IPS-15b (cell line): Measurements from ENCODE around the gene RBM6.
"Not testable (repeated sequence)": the region's sequence is repeated elsewhere in the genome, so short reads cannot be mapped to it uniquely, and the experiment has no call there.

Experiments
- H3K27me3 ChIP-seq: one replicate; pipeline ENCODE4 v1.6.1; 2013; ENCODE audit warnings: low read length; ENCODE audit not compliant: control insufficient read depth, insufficient read depth
- H3K36me3 ChIP-seq: one replicate; pipeline ENCODE4 v1.6.1; 2013; ENCODE audit warnings: low read length; ENCODE audit not compliant: control insufficient read depth, insufficient read depth
- H3K4me1 ChIP-seq: one replicate; pipeline ENCODE4 v1.6.1; 2013; ENCODE audit warnings: mild to moderate bottlenecking, low read length; ENCODE audit not compliant: control insufficient read depth, insufficient read depth
- H3K4me3 ChIP-seq: one replicate; pipeline ENCODE4 v1.5.1; 2013; ENCODE audit warnings: low read depth, low read length
- H3K9ac ChIP-seq: one replicate; pipeline ENCODE4 v1.6.1; 2013; ENCODE audit warnings: low read depth, mild to moderate bottlenecking, low read length
- H3K9me3 ChIP-seq: one replicate; pipeline ENCODE4 v1.6.1; 2013; ENCODE audit warnings: mild to moderate bottlenecking, low read length; ENCODE audit not compliant: control insufficient read depth, insufficient read depth

Gene RBM6

GRCh38 chr3:49926117-49926728 is 13.7 kb upstream of the RBM6 start:
- Histone ChIP-seq H3K27me3 (no peaks in the 10 kb centered on the region), H3K36me3 (no peaks in the 10 kb centered on the region), H3K9me3 (no peaks in the 10 kb centered on the region), H3K4me1 (peaks cover 9% of the 10 kb centered on the region), H3K9ac (no peak overlapping the region), H3K4me3 (no peak overlapping the region)

DNA sequence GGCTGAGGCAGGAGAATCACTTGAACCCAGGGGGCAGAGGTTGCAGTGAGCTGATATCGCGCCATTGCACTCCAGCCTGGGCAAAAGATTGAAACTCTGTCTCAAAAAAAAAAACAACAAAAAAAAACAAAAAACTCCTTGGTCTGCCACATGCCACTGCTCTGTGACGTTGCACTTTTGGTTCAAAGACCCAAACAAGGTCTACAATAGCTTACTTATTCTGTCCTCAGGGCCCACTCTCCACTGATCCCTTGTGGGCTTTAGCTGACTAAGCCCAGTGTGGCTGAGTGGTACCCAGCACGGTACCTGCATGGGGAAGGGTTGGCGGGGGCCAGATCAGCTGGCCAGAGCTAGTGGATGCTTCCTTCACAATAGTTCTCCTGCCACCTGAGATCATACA is 12.2 kb upstream of the RBM6 start:
- no peaks in the 10 kb centered on the region for H3K27me3 ChIP-seq
- H3K4me1 ChIP-seq, result peaks cover 10% of the 10 kb centered on the region
- no peaks in the 10 kb centered on the region for H3K9me3 ChIP-seq
- H3K9ac ChIP-seq, result no peak overlapping the region
- no peaks in the 10 kb centered on the region for H3K36me3 ChIP-seq
- no peak overlapping the region for H3K4me3 ChIP-seq

GRCh38 chr3:49928481-49929017 is 11.4 kb upstream of the RBM6 start:
- peaks cover 10% of the 10 kb centered on the region for H3K4me1 ChIP-seq
- H3K4me3 ChIP-seq, result no peak overlapping the region
- no peaks in the 10 kb centered on the region for H3K9me3 ChIP-seq
- H3K27me3 ChIP-seq, result no peaks in the 10 kb centered on the region
- no peak overlapping the region for H3K9ac ChIP-seq
- H3K36me3 ChIP-seq, result no peaks in the 10 kb centered on the region

DNA sequence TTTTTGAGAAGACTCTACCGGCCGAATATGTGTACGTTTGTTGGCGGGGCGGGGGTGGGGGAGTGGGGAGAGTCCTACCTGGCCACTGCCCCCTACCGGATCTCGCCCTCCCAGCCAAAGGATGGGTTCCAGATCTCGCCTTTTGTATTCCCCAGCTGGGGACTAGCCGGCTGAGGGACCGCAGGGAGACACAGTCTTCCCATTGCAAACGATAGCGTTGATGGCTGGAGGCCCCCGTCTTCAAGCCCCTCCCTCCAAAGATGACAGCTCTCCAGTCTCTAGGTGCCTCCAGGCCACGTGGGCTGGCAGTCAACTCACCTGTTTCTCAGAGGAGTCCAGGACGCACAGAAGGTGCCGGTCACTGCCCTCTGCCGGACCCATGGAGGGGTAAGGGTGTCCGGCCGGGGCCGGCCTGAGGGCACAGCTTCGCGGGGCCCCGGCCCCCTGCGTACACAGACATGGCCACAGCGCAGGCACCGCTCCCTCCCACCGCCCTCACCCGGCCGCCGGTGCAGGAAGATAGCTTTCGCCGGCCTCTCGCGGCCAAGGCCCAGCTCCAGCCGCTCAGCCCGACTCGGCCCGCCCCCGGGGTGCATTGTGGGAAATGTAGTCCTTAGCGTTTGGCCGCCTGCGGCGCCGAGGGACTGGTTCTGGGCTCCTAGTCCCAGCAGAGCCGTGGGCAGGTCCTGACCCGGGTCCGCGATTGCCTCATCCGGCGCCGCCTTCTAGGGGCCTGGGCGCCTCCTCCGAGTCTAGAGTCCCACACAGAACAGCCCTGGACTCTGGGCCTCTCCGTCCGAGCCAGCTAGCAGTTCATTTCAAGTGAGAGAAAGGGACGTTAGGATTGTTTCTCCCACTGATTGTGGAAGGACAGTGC is 10.4 kb upstream of the RBM6 start, which contains the start of gene MON1A:
Gene MON1A, minus strand, starts transcription at position 521 of the 877 bp plus-strand sequence. CDS start 16,465 bp downstream, outside the sequence.
- Histone ChIP-seq H3K4me1 (peaks cover 10% of the 10 kb centered on the region), H3K9me3 (no peaks in the 10 kb centered on the region), H3K36me3 (no peaks in the 10 kb centered on the region), H3K4me3 (peak within 1 kb of the TSS; percentile 79), H3K27me3 (no peaks in the 10 kb centered on the region), H3K9ac (peak within 1 kb of the TSS; percentile 32)

DNA sequence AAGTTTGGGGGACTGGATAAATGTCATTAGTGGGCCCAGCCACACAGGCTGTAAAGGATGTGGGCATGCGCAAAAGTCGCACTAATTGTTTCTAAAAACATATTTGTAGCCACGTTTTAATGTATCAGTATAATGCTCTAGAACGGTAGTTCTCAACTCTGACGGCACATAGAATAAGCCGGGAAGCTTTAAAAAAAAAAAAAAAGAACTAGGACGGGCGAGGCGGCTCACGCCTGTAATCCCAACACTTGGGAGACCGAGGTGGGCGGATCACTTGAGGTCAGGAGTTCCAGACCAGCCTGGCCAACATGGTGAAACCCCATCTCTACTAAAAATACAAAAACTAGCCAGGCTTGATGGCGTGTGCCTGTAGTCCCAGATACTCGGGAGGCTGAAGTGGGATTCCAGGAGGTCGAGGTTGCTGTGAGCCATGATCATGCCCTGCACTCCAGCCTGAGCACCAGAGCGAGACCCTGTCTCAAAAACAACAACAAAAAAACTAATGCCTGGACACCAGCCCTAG is 9.7 kb upstream of the RBM6 start:
- Histone ChIP-seq H3K36me3 (no peaks in the 10 kb centered on the region), H3K27me3 (no peaks in the 10 kb centered on the region), H3K9ac (no peak overlapping the region), H3K9me3 (no peaks in the 10 kb centered on the region), H3K4me3 (peak overlapping the region; percentile 79), H3K4me1 (peaks cover 10% of the 10 kb centered on the region)

GRCh38 chr3:49930922-49931321 is 9.0 kb upstream of the RBM6 start:
- H3K9me3 ChIP-seq, result no peaks in the 10 kb centered on the region
- no peak overlapping the region for H3K4me3 ChIP-seq
- H3K36me3 ChIP-seq, result no peaks in the 10 kb centered on the region
- H3K4me1 ChIP-seq, result peaks cover 10% of the 10 kb centered on the region
- H3K27me3 ChIP-seq, result no peaks in the 10 kb centered on the region
- no peak overlapping the region for H3K9ac ChIP-seq

- H3K4me3 ChIP-seq, H3K27me3 ChIP-seq, H3K9ac ChIP-seq, H3K9me3 ChIP-seq, H3K36me3 ChIP-seq: not testable (repeated sequence)
- H3K4me1 ChIP-seq, result peaks cover 10% of the 10 kb centered on the region
Measured at GRCh38 chr3:49932281-49932680, 7.7 kb upstream of the RBM6 start.

- no peaks in the 10 kb centered on the region for H3K9me3 ChIP-seq
- no peak overlapping the region for H3K9ac ChIP-seq
- no peak overlapping the region for H3K4me3 ChIP-seq
- no peaks in the 10 kb centered on the region for H3K27me3 ChIP-seq
- no peaks in the 10 kb centered on the region for H3K36me3 ChIP-seq
- no peaks in the 10 kb centered on the region for H3K4me1 ChIP-seq
Measured at GRCh38 chr3:49937090-49937489, 2.9 kb upstream of the RBM6 start.

GRCh38 chr3:49940667-49941249 is 808 bp downstream of the RBM6 start:
- Histone ChIP-seq H3K9me3 (no peaks in the 10 kb centered on the region), H3K36me3 (no peaks in the 10 kb centered on the region), H3K27me3 (no peaks in the 10 kb centered on the region), H3K4me1 (no peaks in the 10 kb centered on the region), H3K4me3 (peak overlapping the region; percentile 91), H3K9ac (peak overlapping the region; percentile 86)

DNA sequence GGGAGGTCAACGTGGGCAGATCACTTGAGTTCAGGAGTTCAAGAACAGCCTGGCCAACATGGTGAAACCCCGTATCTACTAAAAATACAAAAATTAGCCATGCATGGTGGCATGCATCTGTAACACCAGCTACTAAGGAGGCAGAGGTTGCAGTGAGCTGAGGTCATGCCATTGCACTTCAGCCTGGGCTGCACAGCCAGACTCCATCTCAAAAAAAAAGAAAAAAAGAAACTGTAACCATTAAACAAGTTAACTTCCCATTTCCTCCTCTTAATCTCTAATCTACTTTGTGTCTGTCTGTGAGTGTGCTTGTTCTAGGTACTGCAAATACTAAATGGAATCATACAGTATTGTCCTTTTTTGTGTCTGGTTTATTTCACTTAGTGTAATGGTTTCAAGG is 2.7 kb downstream of the RBM6 start:
- no peak overlapping the region for H3K9ac ChIP-seq
- H3K4me3 ChIP-seq, result no peak overlapping the region
- H3K36me3 ChIP-seq, result no peaks in the 10 kb centered on the region
- no peaks in the 10 kb centered on the region for H3K4me1 ChIP-seq
- no peaks in the 10 kb centered on the region for H3K9me3 ChIP-seq
- H3K27me3 ChIP-seq, result no peaks in the 10 kb centered on the region

DNA sequence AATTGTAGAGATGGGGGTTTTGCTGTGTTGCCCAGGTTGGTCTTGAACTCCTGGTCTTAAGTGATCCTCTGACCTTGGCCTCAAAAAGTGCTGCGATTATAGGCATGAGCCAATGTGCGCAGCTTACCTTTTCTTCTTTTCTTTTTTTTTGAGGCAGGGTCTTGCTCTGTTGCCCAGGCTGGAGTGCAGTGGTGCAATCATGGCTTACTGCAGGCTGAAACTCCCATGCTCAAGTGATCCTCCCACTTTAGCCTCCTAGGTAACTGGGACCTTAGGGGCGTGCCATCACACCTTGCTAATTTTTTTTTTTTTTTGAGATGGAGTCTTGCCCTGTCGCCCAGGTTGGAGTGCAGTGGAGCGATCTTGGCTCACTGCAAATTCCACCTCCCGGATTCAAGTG is 13.0 kb downstream of the RBM6 start:
- Histone ChIP-seq H3K27me3 (no peaks in the 10 kb centered on the region), H3K36me3 (no peaks in the 10 kb centered on the region), H3K4me3 (no peak overlapping the region), H3K9ac (no peak overlapping the region), H3K9me3 (no peaks in the 10 kb centered on the region), H3K4me1 (no peaks in the 10 kb centered on the region)
